Endothelial cell of umbilical vein (primary cell): Measurements from ENCODE around the gene CEP192. TPM values are rescaled to one million over a fixed set of nuclear protein-coding genes. Genes with fewer than 3 reads are reported as not detected.

ENCODE experiments used
- BruUV-seq: library from RNA; stranded (reverse); fragments of 400-500 nt; replicated peaks from 2 replicates; lab custom pipeline; 2021; lab: Mats Ljungman, UMichigan
- CTCF ChIA-PET: fragments of 300-600, 350-600 bp; sonication (Branson Sonifier 250); formaldehyde crosslinking; loops from one replicate; lab custom pipeline; 2021; ENCODE audit warnings: antibody characterized with exemption, inconsistent platforms; lab: Charles Lee
- POLR2A ChIA-PET: fragments of 300-600, 350-600 bp; sonication (Branson Sonifier 250); formaldehyde crosslinking; loops from one replicate; lab custom pipeline; 2021; ENCODE audit warnings: antibody characterized with exemption, inconsistent platforms; lab: Charles Lee
- DNase-seq: peaks from one replicate; pipeline ENCODE4 v3.0.0-alpha.2; 2011; ENCODE audit warnings: low read depth, low spot score
- FAIRE-seq: peaks from 2 replicates; lab custom pipeline; 2011; peaks lifted over from hg19 to GRCh38; lab: Jason Lieb, UNC
- H2AFZ ChIP-seq: 2 replicates; pipeline ENCODE4 v1.6.0; 2012; ENCODE audit warnings: low read depth, low read length, control low read depth, inconsistent platforms
- H3K27ac ChIP-seq: 2 replicates; pipeline ENCODE4 v1.5.1; 2011; ENCODE audit warnings: low read depth, mild to moderate bottlenecking, control low read depth, low read length, moderate library complexity; ENCODE audit not compliant: insufficient read depth
- H3K27me3 ChIP-seq, 2 experiments: 2 replicates each; pipeline versions ENCODE4 v1.6.0 to v1.6.1; 2011; ENCODE audit warnings: low read length in 2 of 2, mixed read lengths in 1 of 2; ENCODE audit not compliant: control insufficient read depth in 2 of 2, insufficient read depth in 2 of 2
- H3K36me3 ChIP-seq, 2 experiments: 2 replicates in 1 of 2; 3 replicates in 1 of 2; pipeline ENCODE4 v1.5.1; 2011; ENCODE audit warnings: low read length in 2 of 2, mild to moderate bottlenecking in 1 of 2, moderate library complexity in 1 of 2; ENCODE audit not compliant: control insufficient read depth in 2 of 2, insufficient read depth in 2 of 2; ENCODE audit errors: extremely low read depth in 1 of 2
- H3K4me1 ChIP-seq: 3 replicates; pipeline ENCODE4 v1.5.1; 2011; ENCODE audit warnings: mild to moderate bottlenecking, low read length; ENCODE audit not compliant: control insufficient read depth, insufficient read depth; ENCODE audit errors: extremely low read depth
- H3K4me2 ChIP-seq: 2 replicates; pipeline ENCODE4 v1.6.1; 2011; ENCODE audit warnings: low read length, control low read depth, mixed read lengths; ENCODE audit not compliant: insufficient read depth
- H3K4me3 ChIP-seq, 3 experiments: fragments of 200-600 bp in 1 of 3; sonication (generic), shearing (Covaris generic) in 1 of 3; replicated peaks in 1 of 3; 2 replicates each; pipeline ENCODE4 v1.5.1; 2011 to 2016; ENCODE audit warnings: control low read depth in 3 of 3, low read length in 3 of 3, mild to moderate bottlenecking in 2 of 3, inconsistent platforms in 1 of 3, low read depth in 1 of 3, moderate library complexity in 1 of 3; ENCODE audit not compliant: insufficient read depth in 1 of 3
- H3K79me2 ChIP-seq: 2 replicates; pipeline ENCODE4 v1.6.0; 2012; ENCODE audit warnings: low read length, inconsistent platforms; ENCODE audit not compliant: control insufficient read depth, insufficient read depth
- H3K9ac ChIP-seq: replicated peaks from 2 replicates; pipeline ENCODE3; 2011; ENCODE audit warnings: low read length, control low read depth; ENCODE audit not compliant: insufficient read depth; ENCODE audit errors: extremely low read depth
- H3K9me1 ChIP-seq: replicated peaks from 3 replicates; pipeline ENCODE4 v1.6.0; 2011; ENCODE audit warnings: mild to moderate bottlenecking, low read length; ENCODE audit not compliant: control insufficient read depth, insufficient read depth; ENCODE audit errors: extremely low read depth
- H3K9me3 ChIP-seq: replicated peaks from 2 replicates; pipeline ENCODE4 v1.5.1; 2012; ENCODE audit warnings: low read length, inconsistent platforms; ENCODE audit not compliant: control insufficient read depth, insufficient read depth
- H4K20me1 ChIP-seq: replicated peaks from 2 replicates; pipeline ENCODE3; 2011; ENCODE audit warnings: mild to moderate bottlenecking, low read length; ENCODE audit not compliant: control insufficient read depth, insufficient read depth; ENCODE audit errors: extremely low read depth
- CTCF ChIP-seq, 2 donors: IDR thresholded peaks; 1 replicate in 1 of 2; 2 replicates in 1 of 2; pipeline ENCODE4 v1.5.1; 2011; ENCODE audit warnings: low read length in 2 of 2, mild to moderate bottlenecking in 2 of 2, moderate library complexity in 2 of 2, control low read depth in 1 of 2, inconsistent platforms in 1 of 2, low read depth in 1 of 2; ENCODE audit not compliant: insufficient read depth in 1 of 2; ENCODE audit errors: extremely low read depth in 1 of 2
- EZH2 ChIP-seq: IDR thresholded peaks from 2 replicates; pipeline ENCODE4 v1.6.1; 2012; ENCODE audit warnings: borderline replicate concordance, low read depth, mild to moderate bottlenecking, moderate library complexity, low read length, inconsistent platforms; ENCODE audit not compliant: severe bottlenecking
- FOS ChIP-seq: IDR thresholded peaks from 2 replicates; pipeline ENCODE4 v1.6.1; 2011; ENCODE audit warnings: mild to moderate bottlenecking, low read length, moderate library complexity, borderline replicate concordance; ENCODE audit not compliant: insufficient read depth
- GATA2 ChIP-seq: IDR thresholded peaks from 2 replicates; pipeline ENCODE4 v1.7.0; 2011; ENCODE audit warnings: low read depth, mild to moderate bottlenecking, moderate library complexity, mixed read lengths, low read length; ENCODE audit not compliant: insufficient read length, insufficient read depth
- JUN ChIP-seq: IDR thresholded peaks from 2 replicates; pipeline ENCODE4 v1.6.1; 2011; ENCODE audit warnings: borderline replicate concordance, low read depth; ENCODE audit not compliant: insufficient read length, insufficient read depth
- MAX ChIP-seq: IDR thresholded peaks from 2 replicates; pipeline ENCODE4 v1.6.1; 2011; ENCODE audit not compliant: insufficient read depth, insufficient read length
- MYC ChIP-seq: IDR thresholded peaks from one replicate; pipeline ENCODE4 v1.6.1; 2011; ENCODE audit warnings: mild to moderate bottlenecking, low read depth, low read length
- POLR2A ChIP-seq: IDR thresholded peaks from 2 replicates; pipeline ENCODE4 v1.6.1; 2012; ENCODE audit warnings: low read depth, mild to moderate bottlenecking, control low read depth, low read length
- POLR2AphosphoS5 ChIP-seq: IDR thresholded peaks from 2 replicates; pipeline ENCODE4 v1.6.1; 2012; ENCODE audit warnings: low read depth, mild to moderate bottlenecking, control low read depth, low read length, moderate library complexity; ENCODE audit not compliant: insufficient read depth
- dilution Hi-C: fragments of 300-500 bp; cut with MboI; formaldehyde crosslinking; loops from one replicate; pipeline ENCODE4 v1.15.0; 2019; ENCODE audit warnings: low sequenced_read_pairs; ENCODE audit not compliant: extremely low pct_ligation_motif_present
- intact Hi-C: fragments of 100-400 bp; cut with micrococcal nuclease; formaldehyde crosslinking; loops from one replicate; pipeline ENCODE4 v1.10.0; 2022
- polyA plus RNA-seq, 4 experiments: library from polyadenylated mRNA; depleted of rRNA in 3 of 4; stranded (reverse) in 3 of 4; unstranded in 1 of 4; fragments of >200 nt; gene quantifications; 2 replicates each; pipeline versions ENCODE4 v1.2.1 to v1.2.3, GENCODE V29; 2011 to 2012; ENCODE audit warnings: missing spikeins in 1 of 4
- total RNA-seq: library from RNA; stranded (reverse); gene quantifications from 2 replicates; pipeline ENCODE4 v1.2.3, GENCODE V29; 2021

Gene CEP192
- total and polyA plus RNA-seq, 2 donors (not counting 3 experiments of a cell fraction or from before 2014, with no cell fraction given) = 14.5 to 22.9 TPM

GRCh38 chr18:13014232-13014631 is 23.1 kb downstream of the CEP192 start:
- peaks cover 9 to 27% of the 10 kb centered on the region in 2 experiments for H3K36me3 ChIP-seq

More at GRCh38 chr18:13014232-13014631, 23.1 kb downstream of the CEP192 start:
- ChIA-PET CTCF (interaction anchor here (0.9 to 1.3 kb wide), 3 partner anchors 12 to 270 kb away, joined by 3 read pairs; no protein-coding TSS in a partner anchor), POLR2A (no interaction called here)
- Histone ChIP-seq H3K4me1 (peaks cover 7% of the 10 kb centered on the region), H3K79me2 (peaks cover 5% of the 10 kb centered on the region), H3K4me2 (no peak overlapping the region), H2AFZ (no peak overlapping the region), H3K4me3 (no peak overlapping the region), H3K9ac (no peak overlapping the region), H3K27ac (no peak overlapping the region), H3K27me3 (no peaks in the 10 kb centered on the region), H3K9me3 (no peaks in the 10 kb centered on the region), H4K20me1 (no peaks in the 10 kb centered on the region), H3K9me1 (no peaks in the 10 kb centered on the region)
- DNase-seq = no peak
- no peak for FAIRE-seq
- TF ChIP-seq MYC (no peak), CTCF (IDR thresholded peaks at IDR 0.05; ENCODE audit: extremely low read depth in 1 of 2, insufficient read depth in 1 of 2, low read depth in 1 of 2, low read length in 2 of 2) (no peak), EZH2 (no peak), MAX (no peak), JUN (no peak), POLR2A (no peak), FOS (no peak), POLR2AphosphoS5 (no peak), GATA2 (no peak)
- dilution Hi-C loops = no loop called here
- BruUV-seq = no TSS peak
- intact Hi-C loops = no loop called here
